Peyer's patch (tissue), 4 donors: ENCODE data around the gene GFRAL.

Experiments used
- POLR2A ChIP-seq, 2 donors: fragments of 450-650 bp; IDR thresholded peaks; one replicate each; pipeline ENCODE4 v1.5.1; 2017; ENCODE audit warnings: antibody characterized with exemption in 2 of 2, mild to moderate bottlenecking in 2 of 2, moderate library complexity in 2 of 2
- TF ChIP-seq, protein P1 (sequence below), 6 experiments: fragments of 450-650 bp in 4 of 6; fragments of 200-600 bp in 2 of 6; sonication (generic) in 1 of 6; IDR thresholded peaks; one replicate each; pipeline ENCODE4 v1.5.1; 2017 to 2019; ENCODE audit warnings: antibody characterized with exemption in 6 of 6, mild to moderate bottlenecking in 3 of 6, moderate library complexity in 1 of 6

DNA sequence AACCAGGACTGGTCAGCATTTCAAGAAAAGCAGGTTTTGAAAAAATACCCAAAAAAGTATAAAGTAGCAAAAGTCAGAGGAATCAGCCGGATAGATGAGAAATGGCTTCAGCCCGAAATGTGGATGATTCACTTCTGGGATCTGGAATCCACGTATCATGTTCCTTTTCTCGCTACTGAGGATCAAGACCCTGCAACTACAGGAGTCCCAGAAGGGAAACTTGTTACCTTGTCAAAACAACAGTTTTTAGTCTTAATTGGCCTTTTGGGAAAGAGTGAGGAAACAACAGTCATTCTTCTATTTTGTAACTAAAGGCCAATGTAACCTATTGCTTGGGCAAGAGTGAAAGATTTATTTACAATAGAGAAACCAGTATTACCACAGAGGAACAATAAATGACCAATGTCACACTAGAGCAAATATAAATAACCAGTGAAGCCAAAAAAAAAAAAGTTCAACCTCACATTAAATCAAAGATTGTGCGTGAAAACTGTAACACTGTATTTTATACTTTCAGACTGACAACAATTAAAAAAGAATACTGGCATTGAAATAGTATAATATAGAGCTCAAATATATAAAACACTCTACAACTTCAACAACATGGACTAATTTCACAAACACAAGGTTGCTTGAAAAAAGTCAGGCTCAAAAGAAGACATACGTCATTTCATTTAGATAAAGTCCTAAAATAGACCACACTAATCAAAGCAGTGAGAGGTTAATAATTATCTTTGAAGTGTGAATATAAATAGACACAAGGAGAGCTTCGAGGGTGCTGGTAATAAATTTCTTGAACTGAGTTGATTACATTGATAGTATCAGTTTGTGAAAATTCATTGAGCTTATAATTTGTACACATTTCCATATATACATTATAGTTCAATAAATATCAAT, 116.2 kb downstream of the GFRAL start:
- TF ChIP-seq POLR2A (IDR thresholded peaks at IDR 0.05), result no peak
- TF ChIP-seq, protein P1, sequence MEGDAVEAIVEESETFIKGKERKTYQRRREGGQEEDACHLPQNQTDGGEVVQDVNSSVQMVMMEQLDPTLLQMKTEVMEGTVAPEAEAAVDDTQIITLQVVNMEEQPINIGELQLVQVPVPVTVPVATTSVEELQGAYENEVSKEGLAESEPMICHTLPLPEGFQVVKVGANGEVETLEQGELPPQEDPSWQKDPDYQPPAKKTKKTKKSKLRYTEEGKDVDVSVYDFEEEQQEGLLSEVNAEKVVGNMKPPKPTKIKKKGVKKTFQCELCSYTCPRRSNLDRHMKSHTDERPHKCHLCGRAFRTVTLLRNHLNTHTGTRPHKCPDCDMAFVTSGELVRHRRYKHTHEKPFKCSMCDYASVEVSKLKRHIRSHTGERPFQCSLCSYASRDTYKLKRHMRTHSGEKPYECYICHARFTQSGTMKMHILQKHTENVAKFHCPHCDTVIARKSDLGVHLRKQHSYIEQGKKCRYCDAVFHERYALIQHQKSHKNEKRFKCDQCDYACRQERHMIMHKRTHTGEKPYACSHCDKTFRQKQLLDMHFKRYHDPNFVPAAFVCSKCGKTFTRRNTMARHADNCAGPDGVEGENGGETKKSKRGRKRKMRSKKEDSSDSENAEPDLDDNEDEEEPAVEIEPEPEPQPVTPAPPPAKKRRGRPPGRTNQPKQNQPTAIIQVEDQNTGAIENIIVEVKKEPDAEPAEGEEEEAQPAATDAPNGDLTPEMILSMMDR (IDR thresholded peaks at IDR 0.05), result no peak
